NCI-H2081 (cell line): ENCODE results near the gene CYP1A2.
"Not testable (repeated sequence)": the region's sequence is repeated elsewhere in the genome, so short reads cannot be mapped to it uniquely, and the experiment has no call there.

Experiments
- DNase-seq, 2 experiments: peaks; one replicate each; lab custom pipeline; 2025; lab: John Stamatoyannopoulos, UW

The CYP1A2 gene

GRCh38 chr15:74748322-74748946 lies at the start of gene CYP1A2:
Gene CYP1A2 (plus strand): TSS chr15:74748845. CDS start chr15:74749739, 894 bp downstream.
- DNase-seq: no peak

- DNase-seq: no peak
Observed at GRCh38 chr15:74709011-74709410, 39.6 kb upstream of the CYP1A2 start.

- DNase-seq: no peak
Observed at GRCh38 chr15:74709892-74710291, 38.8 kb upstream of the CYP1A2 start.

GRCh38 chr15:74710319-74711094 lies 38.1 kb upstream of the CYP1A2 start:
- no peak for DNase-seq

- no peak for DNase-seq
Observed at GRCh38 chr15:74712311-74712710, 36.3 kb upstream of the CYP1A2 start.

GRCh38 chr15:74716651-74717050 lies 32.0 kb upstream of the CYP1A2 start:
- no peak for DNase-seq

GRCh38 chr15:74722591-74722990 lies 26.1 kb upstream of the CYP1A2 start:
- no peak for DNase-seq

- DNase-seq: no peak
Observed at GRCh38 chr15:74723187-74723586, 25.5 kb upstream of the CYP1A2 start.

GRCh38 chr15:74723754-74724334 lies 24.8 kb upstream of the CYP1A2 start:
- peak; percentile 49 to 69 for DNase-seq

- no peak for DNase-seq
Observed at GRCh38 chr15:74724570-74725224, 23.9 kb upstream of the CYP1A2 start.

GRCh38 chr15:74725225-74725774 lies 23.3 kb upstream of the CYP1A2 start, which contains the start of gene CYP1A1:
Gene CYP1A1 (minus strand): TSS chr15:74725528. CDS start chr15:74723097, 2,431 bp downstream.
- peak in 1 of 2 experiments; percentile 16 for DNase-seq

- DNase-seq: peak in 1 of 2 experiments; percentile 37
Observed at GRCh38 chr15:74725845-74726773, 22.5 kb upstream of the CYP1A2 start.

- no peak for DNase-seq
Observed at GRCh38 chr15:74726774-74727164, 21.9 kb upstream of the CYP1A2 start.

- DNase-seq: no peak
Observed at GRCh38 chr15:74727727-74728126, 20.9 kb upstream of the CYP1A2 start.

GRCh38 chr15:74728699-74729098 lies 19.9 kb upstream of the CYP1A2 start:
- DNase-seq: not testable (repeated sequence)

- DNase-seq: not testable (repeated sequence)
Observed at GRCh38 chr15:74729372-74729771, 19.3 kb upstream of the CYP1A2 start.

- DNase-seq: no peak
Observed at GRCh38 chr15:74730619-74731316, 17.9 kb upstream of the CYP1A2 start.

- no peak for DNase-seq
Observed at GRCh38 chr15:74732846-74733245, 15.8 kb upstream of the CYP1A2 start.

- no peak for DNase-seq
Observed at GRCh38 chr15:74733269-74733668, 15.4 kb upstream of the CYP1A2 start.

- no peak for DNase-seq
Observed at GRCh38 chr15:74735305-74735704, 13.3 kb upstream of the CYP1A2 start.
